Measurements from ENCODE around the gene CBFA2T3.
"Not testable (repeated sequence)": the region's sequence is repeated elsewhere in the genome, so short reads cannot be mapped to it uniquely, and the experiment has no call there.

The CBFA2T3 gene

DNA sequence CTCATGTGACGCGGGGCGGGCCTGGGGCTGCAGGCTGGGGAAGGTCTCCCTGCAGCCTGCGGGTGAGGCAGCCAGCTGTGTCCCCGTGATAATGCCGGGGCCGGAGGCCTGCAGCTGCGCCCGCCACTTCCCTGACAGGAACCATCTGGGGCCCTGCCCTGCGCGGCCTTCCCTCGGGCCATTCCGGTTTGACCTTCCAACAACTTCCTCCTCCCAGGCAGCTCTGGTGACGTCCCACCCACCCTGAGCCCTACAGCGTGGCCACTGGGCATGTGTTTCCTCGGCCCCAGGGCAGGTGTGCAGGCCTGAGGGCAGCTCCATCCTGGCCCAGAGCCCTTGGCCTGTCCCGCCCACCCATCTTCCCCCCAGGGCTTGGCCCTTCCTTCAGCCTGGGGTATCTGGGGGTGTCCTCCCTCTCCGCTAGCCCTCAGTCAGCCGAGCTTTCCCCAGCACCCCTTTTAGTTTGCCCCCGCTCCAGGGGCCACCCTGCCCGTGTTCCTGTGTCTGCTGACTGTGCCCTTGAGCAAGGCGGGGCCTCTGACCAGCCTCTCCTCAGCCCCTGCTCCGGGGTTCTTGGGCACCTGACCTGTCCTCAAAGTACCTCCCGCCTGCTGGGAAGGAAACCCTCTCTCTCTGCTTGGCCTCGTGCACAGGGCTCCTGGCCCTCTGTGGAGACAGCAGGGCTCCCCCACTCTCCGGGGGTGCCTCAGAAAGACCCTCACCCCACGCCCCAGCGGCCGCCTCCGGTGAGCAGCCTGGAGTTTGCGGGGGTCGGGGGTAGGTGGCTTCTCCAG is at the start of gene CBFA2T3:
CBFA2T3 (minus strand) TSS at position 190 of the 794 bp plus-strand sequence. CDS start 400 bp downstream, outside the sequence.
- no peak for DNase-seq (ENCODE audit: low read depth)

DNA sequence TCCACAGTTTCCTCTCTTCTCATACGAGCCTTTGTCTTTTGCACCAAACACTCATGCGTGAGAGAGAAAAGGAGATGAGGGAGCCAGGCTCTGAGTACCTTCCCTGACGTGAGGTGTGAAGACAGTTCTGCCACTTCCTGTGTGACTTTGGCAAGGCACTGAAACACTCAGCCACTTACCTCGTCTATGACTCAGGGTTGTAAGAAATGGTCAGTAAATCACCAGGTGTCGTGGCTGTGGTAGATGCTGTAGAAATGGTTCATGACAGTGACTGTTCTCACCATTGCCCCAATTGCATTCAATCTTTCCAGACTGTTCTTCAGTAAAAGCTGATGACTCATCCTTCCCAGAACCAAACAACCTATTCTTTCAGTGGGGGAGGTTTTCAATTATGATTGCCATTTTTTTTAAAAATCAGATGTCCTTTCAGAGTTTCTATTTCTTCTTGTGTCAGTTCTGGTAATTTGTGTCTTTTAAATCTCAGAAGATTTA is 49.2 kb upstream of the CBFA2T3 start:
- peak; percentile 10 for DNase-seq (ENCODE audit: low read depth)

DNA sequence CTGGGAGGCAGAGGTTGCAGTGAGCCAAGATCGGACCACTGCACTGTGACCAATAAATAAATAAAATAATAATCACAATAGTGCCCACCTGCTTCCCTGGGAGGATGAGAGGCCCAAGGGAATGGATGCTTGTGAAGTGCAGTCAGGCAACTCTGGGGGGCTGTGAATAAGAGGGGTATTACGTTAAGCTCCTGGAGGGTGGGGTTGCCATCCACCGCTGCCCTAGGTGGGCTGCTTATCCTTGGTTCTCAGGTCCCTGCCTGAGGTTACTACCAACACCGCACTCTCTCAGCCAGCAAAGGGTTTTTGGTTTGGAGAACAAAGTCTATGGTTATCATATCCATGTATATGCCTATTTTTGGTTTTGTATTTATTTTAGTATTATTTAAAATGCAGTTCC is 48.6 kb upstream of the CBFA2T3 start:
- DNase-seq (ENCODE audit: low read depth), result no peak

DNA sequence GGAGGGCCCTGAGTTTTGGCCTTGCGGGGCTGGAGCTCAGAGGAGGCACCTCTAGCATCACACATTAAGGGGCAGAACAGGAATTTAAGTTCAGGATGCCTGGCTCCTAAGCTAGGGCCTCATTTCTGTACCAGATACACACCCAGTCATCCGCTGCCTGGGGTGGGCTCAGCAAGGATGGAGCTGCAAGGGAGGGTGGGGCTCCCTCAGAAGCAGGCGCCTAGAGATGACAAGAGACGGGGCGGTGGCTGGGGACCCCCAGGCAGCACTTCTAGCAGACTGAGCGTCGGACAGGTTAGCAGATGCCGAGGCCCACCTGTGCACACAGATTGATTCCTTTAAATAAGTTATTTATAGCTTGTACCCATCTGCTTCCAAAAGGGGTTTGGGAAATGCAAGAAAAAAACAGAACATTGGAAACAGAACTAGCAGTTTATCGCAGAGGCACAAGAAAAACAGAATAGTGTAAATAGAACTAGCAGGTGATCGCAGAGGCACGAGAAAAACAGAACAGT is 47.6 kb upstream of the CBFA2T3 start:
- DNase-seq (ENCODE audit: low read depth), result no peak

DNA sequence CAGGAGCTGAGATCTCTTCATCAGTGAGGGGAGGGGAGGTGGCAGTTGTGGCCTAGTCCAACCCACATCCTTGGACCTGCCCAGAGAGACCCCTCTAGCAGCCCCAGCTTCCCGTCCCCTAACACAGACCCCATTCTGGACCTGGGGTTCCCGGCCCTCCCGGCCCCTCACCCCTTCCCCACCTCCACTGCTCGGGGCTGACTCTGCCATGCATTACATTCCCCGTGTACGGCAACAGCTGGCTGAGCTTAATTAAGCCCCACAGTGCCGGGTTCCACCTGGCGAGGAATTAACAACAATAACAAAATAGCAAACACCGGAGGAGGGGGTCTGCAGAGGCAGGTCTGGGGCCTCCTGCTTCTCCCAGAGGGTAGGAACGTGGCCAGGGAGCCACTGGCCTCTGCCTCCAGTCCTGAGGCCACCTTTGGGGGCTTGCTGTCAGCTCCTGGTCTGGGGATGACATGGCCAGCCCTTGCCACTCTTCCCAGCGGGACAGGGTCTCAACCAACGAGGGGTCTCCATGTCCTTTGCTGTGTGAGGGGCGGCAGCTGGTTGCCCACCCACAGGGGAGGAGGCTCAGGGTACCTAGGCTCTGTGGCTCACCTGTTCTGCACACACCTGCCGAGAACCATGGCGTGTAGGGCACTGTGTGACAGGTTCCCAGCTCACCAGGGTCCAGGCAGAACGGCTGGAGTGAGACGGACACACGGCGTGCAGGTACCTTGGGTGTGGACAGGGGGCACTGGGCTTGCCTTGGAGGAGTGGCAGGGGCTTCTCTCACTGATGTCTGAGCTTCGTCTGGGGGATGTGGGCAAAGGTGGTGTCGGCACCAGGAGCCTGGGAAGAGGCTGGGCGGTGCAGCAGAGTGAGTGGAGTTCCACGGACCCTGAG is 46.9 kb upstream of the CBFA2T3 start:
- no peak for DNase-seq (ENCODE audit: low read depth)

DNA sequence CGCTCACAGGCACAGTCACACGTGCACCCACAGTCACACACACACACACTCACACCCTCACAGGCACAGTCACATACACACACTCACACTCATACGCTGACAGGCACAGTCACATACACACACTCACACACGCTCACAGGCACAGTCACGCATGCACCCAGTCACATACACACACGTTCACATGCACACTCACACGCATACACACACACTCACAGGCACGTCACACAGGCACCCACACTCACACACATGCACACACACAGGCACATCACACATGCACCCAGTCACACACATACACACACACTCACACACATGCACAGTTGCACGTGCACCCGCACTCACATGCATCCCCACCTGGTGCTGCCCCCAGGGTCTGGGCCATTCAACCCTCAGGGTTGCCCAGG is 46.1 kb upstream of the CBFA2T3 start:
- no peak for DNase-seq (ENCODE audit: low read depth)

DNA sequence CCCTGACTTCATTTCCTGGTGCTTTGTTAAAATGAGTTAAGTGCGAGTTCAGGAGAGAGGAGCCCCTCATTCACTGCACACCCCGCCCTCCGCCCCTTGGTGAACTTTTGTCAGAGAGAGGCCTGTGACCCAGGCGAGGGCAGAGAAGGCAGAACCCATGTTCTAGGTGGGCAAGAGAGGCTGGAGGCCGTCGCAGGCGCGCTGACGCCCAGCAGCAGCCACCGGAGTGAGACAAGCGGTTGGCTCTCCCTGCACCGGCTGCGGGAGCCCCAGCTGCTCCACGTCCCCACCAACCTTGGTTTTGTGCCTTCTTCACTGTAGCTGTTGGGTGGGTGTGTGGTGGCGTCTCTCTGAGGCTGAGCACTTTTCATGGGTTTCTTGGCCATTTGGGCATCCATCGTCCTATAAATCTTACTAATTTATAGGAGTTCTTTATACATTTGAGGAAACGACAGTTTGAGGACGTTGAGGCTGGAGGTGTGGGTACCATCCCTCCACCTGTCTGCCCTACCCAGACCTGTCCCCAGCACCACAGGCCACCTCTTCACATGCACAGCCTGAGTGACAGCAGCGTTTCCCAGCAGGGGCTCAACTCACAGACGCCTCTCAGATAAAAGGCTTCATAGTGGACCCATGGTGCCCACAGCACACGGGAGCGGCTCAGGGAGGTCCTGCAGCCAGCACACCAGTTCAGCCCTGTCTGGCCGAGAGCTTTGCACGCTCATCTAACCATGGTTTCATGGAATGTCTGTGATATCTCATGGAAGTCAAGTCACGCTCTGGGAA is 45.2 kb upstream of the CBFA2T3 start:
- no peak for DNase-seq (ENCODE audit: low read depth)

DNA sequence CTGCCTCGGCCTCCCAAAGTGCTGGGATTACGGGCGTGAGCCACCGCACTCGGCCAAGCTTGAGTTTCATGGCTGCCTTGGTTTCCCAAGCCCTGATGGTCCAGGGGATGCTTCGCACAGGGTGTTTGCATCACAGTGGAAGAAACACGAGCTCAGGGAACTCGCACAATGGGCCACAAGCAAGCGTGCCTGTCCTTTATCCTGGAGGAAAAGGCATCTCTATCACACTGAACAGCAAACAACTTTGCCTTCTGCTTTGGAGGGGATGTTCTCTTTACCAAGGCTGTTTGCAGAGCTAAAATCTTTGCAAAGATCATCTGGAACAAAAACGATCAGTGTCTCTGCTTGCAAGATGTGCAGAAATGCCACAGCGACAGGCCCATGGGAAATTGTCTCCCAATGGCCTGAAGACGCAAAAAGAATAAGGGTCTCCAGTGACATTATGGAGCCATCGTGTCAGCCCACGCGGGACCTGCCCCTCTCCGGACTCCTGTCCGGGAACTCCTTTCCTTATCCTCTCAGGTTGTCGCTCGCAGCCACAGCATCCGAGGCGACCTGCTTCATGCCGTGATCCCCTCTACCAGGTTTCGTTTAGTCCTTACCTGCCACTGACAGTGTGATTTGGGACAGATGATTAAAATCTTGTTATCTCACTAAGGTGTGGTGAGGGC is 44.1 kb upstream of the CBFA2T3 start:
- DNase-seq (ENCODE audit: low read depth), result no peak

DNA sequence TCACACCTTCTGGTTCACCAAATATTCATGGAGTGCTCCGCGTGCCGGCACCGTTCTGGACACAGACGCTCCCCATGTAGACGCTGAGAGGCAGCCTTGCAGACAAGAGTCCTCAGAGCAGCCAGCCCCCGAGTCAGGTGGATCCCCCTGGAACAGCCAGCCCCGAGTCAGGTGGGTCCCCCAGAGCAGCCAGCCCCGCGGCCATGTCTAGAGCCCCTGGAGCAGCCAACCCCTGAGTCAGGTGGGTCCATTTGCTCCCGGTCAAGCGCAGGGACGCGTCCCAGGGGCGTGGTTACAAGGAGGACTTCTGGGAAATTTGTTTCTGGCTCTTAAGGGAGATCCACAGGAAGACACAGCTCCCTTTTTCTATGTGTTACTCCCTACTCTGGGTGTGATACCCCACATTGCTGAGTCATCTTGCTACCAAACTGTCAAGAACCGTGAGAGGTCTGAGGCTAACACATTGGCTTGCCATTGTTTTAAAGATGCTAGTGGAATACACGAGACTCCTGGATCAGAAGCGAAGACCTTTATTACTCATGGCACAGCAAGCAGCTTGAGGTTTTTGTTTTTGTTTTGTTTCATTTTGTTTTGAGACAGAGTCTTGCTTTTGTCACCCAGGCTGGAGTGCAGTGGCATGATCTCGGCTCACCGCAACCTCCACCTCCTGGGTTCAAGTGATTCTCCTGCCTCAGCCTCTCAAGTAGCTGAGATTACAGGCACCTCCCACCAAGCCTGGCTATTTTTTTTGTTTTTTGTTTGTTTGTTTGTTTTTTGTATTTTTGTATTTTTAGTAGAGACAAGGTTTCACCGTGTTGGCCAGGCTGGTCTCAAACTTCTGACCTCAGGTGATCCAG is 43.3 kb upstream of the CBFA2T3 start:
- no peak for DNase-seq (ENCODE audit: low read depth)

DNA sequence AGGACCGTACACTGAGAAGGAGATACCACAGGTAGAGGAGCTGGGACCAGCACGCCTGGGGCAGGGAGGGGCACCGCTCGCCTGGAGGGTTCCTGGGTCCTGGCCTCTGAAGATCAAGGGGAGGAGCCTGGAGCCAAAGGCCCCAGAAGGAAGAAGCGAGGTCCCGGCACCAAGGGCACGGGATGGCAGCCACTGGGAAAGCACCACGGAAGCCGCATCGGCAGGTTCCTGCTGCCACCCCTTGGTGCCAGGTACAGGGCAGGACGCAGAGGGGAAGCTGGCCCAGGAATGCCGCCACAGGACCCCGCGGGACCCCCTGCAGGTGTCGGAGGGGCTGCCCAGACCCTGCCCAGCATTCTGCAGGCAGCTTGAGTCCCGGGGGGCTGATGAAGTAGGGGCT is 42.5 kb upstream of the CBFA2T3 start:
- no peak for DNase-seq (ENCODE audit: low read depth)

DNA sequence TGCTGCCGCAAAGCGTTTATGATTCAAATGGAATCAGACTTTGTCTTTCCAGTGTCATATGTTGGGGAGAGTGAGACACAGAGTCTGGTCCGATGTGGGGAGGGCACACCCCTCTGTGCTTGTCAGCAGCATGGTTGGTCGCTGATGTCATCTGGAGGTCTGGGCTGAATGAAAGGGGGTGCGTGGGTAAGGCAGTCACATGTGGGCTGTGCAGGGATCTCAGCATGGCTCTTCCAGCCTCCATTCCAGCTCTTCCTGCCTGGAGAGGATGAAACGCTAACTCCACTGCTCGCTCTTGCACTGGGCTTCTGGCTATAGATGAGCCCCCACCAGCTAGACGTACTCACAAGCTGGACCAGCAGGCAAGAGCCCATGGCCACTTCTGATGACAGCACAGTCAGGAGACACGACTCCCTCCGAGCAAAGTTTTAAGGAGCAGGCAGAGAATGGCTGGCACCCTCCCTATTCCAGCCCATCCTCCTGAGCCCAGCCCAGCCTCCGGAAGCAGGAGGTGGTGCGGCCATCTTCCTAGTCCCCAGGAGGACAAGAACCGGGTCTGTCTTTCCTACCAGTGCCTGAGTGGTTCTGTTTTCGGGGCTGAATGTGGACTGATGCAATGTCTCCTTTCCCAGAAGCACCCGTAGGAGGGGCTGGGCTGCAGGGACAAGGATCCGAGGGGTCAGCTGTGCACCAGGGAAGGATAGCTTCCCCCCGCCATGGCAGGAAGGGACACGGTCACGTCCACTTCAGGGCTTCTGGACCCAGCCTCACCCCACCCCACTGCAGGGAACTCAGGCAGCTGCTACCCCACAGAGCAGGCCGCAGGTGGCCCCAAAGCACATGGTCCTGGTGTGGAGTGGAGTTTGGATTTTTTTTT is 41.5 kb upstream of the CBFA2T3 start:
- DNase-seq (ENCODE audit: low read depth), result no peak

DNA sequence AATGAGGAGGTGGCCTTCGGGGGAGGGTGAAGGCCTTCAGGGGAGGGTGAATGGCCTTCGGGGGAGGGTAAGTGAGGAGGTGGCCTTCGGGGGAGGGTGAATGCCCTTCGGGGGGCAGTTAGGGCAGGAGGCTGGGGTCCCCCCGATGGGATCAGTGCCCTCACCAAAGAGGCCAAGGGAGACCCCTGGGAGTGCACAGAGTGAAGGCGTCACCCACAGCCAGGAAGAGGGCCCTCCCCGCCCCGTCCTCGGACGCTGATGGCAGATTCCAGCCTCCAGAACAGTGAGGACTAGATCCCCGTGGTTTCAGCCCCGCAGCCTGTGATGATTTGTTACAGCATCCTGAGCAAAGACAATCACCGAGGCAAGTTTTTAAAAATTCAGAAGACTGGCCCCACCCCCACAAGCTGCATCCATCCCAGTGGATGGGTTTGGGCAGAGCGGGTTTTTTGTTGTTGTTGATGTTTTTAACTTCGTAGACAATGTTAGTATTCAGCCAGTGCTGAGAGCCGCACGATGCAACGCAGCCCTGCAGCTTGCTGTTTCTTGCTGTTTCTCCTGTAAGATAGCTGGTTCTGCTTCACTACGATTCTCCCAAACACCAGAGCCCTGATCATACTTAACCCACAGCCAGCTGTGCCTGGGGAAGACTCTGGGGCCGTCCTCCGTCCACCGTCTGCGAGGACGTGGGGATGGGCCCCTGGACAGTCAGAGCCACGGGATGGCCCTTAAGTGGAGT is 40.7 kb upstream of the CBFA2T3 start:
- no peak for DNase-seq (ENCODE audit: low read depth)

DNA sequence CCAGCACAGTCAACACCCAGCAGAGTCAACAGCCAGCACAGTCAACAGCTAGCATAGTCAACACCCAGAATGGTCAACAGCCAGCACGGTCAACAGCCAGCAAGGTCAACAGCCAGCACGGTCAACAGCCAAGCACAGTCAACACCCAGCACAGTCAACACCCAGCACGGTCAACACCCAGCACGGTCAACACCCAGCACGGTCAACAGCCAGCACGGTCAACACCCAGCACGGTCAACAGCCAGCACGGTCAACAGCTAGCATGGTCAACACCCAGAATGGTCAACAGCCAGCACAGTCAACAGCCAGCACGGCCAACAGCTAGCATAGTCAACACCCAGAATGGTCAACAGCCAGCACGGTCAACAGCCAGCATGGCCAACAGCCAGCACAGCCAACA is 39.6 kb upstream of the CBFA2T3 start:
- DNase-seq (ENCODE audit: low read depth), result not testable (repeated sequence)

DNA sequence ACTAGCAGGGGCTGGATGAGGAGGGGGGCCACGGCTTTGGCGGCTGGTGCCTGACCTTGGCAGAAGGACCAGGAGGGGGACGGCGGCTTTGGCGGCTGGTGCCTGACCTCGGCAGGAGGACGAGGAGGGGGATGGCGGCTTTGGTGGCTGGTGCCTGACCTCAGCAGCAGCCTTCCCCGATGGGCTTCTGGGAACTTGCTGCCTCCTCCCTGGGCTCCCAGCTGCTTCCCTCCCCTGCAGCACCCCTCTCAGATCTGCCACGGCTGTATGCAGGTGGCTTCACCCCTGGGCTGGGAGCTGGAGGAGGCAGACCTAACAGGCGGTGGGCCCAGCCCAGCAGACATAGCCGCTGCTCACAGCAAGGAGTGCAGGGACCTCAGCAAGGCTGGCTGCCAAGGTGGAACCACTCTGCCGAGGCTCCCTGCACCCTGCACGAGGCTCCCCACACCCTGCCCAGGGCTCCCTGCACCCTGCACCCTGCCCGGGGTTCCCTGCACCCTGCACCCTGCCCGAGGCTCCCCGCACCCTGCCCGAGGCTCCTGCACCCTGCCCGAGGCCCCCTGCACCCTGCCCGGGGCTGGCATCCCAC is 38.4 kb upstream of the CBFA2T3 start:
- no peak for DNase-seq (ENCODE audit: low read depth)

DNA sequence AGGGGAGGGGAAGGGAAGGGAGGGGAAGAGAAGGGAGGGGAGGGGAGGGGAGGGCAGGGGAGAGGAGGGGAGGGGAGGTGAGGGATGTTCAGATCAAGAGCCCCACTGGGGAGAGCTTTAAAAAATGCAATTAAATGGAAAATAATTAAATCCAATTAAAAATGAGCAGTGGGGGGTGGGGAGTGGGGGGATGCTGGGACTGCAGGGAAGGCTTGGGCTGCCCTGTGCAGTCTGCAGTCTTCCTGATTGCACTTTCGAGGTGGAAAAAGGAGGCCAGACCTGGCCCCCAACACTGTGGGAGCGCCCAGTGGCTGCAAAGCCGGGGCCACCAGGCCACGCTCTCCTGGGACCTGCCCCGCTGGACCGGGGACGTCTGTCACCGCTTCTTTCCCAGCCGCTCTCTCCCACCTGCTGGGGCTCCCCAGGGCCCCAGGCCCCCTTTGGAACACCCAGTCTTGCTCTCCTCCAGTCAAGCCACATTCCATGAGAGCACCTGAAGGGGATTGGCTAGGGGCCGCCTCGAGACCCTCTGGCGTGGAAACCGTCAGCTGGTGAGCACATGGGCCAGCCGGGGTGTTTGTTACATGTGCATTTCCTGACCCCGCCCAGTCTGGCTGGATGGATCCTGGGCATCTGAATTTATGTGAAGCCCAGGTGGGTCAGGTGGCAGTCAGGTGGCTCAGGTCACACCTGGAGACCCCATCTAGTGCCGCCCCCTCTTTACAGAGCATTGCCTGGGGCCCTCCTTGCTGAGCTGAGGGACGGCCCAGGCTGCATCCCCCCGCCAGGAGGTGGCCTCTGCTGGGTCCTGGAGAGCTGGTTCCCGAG is 37.6 kb upstream of the CBFA2T3 start:
- no peak for DNase-seq (ENCODE audit: low read depth)

DNA sequence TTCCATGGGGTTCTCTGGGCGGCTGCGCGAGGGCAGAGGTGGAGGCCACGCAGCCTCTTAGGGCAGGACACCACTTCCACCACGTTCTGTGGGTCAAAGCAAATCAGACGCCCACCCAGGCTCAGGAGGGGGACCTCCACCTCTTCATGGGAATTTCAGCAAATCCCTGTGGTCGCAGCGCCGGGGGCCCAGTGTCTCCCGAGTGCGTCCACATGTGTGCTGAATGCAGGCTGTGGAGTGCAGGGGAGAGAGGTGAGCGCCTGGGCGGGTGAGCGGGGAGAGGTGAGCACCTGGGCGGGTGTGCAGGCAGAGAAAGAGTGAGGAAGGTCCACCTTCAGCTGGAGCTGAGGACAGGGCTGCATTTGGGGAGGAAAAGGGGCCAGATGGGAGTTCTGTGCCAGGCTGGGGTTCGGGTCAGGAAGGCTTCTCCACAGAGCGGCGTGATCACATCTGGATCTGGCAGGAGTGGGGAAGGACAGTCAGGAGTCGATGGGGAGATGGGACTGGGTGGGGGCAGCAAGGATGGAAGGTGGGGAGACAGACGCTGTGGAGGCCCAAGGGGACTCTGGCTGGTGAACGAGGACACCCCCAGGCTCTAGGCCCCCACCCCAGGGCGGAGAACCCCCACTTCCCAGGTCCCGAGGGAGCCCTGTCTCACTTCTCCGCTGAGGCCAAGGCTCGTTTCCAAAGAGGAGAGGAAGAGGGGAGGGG is 36.8 kb upstream of the CBFA2T3 start:
- no peak for DNase-seq (ENCODE audit: low read depth)

DNA sequence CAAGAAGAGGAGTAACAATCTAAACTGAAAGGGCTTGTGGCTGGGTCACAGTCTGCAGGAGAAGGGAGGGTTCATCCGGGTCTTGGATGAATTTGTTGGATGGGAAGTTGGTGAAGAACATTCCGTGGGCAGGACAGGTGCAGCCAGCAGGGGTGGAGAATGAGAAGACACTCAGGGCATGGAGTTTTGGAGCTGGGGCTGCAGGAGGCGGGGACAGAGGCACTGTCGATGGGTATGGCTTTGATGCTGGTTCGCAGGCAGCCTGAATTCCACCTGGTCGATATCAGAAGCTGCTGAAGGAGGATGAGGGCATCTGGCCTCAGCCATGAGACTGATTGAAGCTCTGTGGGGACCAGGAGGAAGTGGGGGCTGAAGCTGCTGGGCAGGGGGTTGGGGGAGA is 36.1 kb upstream of the CBFA2T3 start:
- no peak for DNase-seq (ENCODE audit: low read depth)
